ENCODE results near the gene FAHD2A.
A peak's percentile ranks its signal among the peaks of the same experiment; 100 is the strongest.
"Not testable (repeated sequence)": the region's sequence is repeated elsewhere in the genome, so short reads cannot be mapped to it uniquely, and the experiment has no call there.

The FAHD2A gene

DNA sequence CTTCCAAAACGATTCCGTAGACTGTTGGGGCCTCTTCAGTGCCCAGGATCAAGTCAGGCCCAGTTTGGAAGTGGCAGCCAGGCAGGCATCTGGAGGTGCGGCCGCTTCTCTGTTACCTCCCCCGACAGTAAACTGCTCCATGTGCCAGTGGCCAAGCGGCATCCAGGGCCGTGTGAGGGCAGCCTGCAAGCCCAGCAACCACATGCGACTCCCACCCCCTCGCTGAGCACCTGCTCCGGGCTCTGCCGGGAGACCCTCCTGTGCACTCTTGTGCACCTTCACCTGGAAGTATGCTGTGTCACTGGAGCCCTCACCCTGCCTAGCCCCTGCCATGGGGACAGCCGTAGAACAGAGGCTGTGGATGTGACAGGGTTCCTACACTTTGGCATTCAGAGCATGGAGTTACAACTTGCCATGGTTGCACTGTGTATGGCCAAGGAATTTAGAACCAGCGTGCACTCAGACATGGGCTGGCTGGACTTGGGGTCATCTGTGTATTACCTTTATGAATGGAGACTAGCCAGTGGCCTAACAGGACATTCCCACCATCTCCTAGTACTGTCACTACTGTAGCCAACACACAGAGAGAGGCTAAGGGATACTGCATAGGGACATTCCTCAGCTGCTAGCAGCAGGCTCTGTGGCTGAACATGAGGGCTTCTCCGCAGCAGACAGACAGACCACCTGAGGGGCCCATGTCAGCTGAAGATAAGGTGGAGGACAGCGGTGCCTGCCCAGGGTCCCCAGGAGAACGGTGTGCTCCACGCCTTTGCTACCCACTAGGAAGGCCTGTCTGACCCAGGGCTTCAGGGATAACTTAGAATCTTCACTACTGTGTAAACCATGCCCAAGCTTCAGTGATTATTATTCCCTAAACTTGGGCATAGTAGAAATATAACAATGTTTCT lies 25.0 kb upstream of the FAHD2A start:
- TF ChIP-seq CTCF (IDR thresholded peaks at IDR 0.05; ENCODE audit: low read depth, low read length): no peak
- H3K4me3 ChIP-seq (ENCODE audit: low read depth, low read length): no peak overlapping the region

GRCh38 chr2:95378281-95378680 lies 24.2 kb upstream of the FAHD2A start:
- H3K4me3 ChIP-seq (ENCODE audit: low read depth, low read length): not testable (repeated sequence)

GRCh38 chr2:95379371-95379831 lies 23.1 kb upstream of the FAHD2A start:
- TF ChIP-seq CTCF (IDR thresholded peaks at IDR 0.05; ENCODE audit: low read depth, low read length): 0 out of 2 replicates have a peak, but pooled peaks have one; percentile 8
- no peak overlapping the region for H3K4me3 ChIP-seq (ENCODE audit: low read depth, low read length)

- no peak for TF ChIP-seq CTCF (IDR thresholded peaks at IDR 0.05; ENCODE audit: low read depth, low read length)
Observed at GRCh38 chr2:95380280-95380679, 22.2 kb upstream of the FAHD2A start.

DNA sequence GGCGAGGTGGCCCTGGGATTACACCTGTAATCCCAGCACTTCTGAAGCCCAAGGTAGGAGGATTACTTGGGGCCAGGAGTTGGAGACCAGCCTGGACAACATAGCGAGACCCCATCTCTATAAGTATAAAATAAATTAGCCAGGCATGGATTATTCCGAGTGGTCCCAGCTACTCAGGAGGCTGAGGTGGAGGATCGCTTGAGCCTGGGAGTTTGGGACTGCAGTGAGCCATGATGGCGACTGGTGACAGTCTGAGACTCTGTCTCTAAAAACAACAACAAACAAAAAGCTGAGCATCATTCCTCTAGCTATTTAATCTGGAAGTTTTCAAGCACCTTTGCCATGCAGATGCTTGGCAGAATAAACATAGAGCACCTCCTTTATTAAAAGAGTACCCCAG lies 21.8 kb upstream of the FAHD2A start:
- TF ChIP-seq CTCF (IDR thresholded peaks at IDR 0.05; ENCODE audit: low read depth, low read length): no peak
- H3K4me3 ChIP-seq (ENCODE audit: low read depth, low read length): no peak overlapping the region

More at GRCh38 chr2:95380280-95380679, 22.2 kb upstream of the FAHD2A start:
- H3K4me3 ChIP-seq (ENCODE audit: low read depth, low read length): no peak overlapping the region

- no peak overlapping the region for H3K4me3 ChIP-seq (ENCODE audit: low read depth, low read length)
- no peak for TF ChIP-seq CTCF (IDR thresholded peaks at IDR 0.05; ENCODE audit: low read depth, low read length)
Observed at GRCh38 chr2:95381212-95382191, 21.0 kb upstream of the FAHD2A start.

DNA sequence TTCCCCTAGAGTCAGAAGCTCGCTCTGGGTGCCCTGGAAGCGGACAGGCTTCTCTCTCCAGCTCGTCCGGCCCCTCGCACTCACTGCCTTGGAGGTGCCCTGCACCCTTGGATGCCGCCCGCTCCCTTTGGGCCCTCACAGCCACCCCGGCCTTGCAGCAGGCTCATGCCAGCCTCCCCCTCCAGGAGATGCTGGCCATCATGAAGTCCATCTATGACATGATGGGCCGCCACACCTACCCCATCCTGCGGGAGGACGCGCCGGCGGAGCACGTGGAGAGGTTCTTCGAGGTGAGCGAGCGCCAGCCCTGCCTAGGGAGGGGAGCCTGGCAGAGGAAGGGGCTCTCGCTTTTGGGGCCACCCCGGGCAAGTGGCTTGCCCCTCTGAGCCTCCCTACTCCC lies 20.3 kb upstream of the FAHD2A start:
- no peak overlapping the region for H3K4me3 ChIP-seq (ENCODE audit: low read depth, low read length)
- no peak for TF ChIP-seq CTCF (IDR thresholded peaks at IDR 0.05; ENCODE audit: low read depth, low read length)

Measured in WI38 (cell line).